Mucosa of rectum (tissue), 2 donors: Measurements from ENCODE around the gene JAG2.
A peak's percentile ranks its signal among the peaks of the same experiment; 100 is the strongest.

ENCODE experiments used
- H3K27ac ChIP-seq, 2 donors: one replicate each; pipeline ENCODE4 v1.7.0; 2013; ENCODE audit warnings: inconsistent platforms in 2 of 2, low read depth in 2 of 2, low read length in 2 of 2
- H3K27me3 ChIP-seq, 2 donors: one replicate each; pipeline ENCODE4 v1.7.0; 2013; ENCODE audit warnings: low read length in 2 of 2; ENCODE audit not compliant: control insufficient read depth in 2 of 2, insufficient read depth in 2 of 2
- H3K36me3 ChIP-seq, 2 donors: one replicate each; pipeline ENCODE4 v1.7.0; 2013; ENCODE audit warnings: low read length in 2 of 2; ENCODE audit not compliant: control insufficient read depth in 2 of 2, insufficient read depth in 2 of 2
- H3K4me1 ChIP-seq, 2 donors: one replicate each; pipeline ENCODE4 v1.7.0; 2013; ENCODE audit warnings: low read length in 2 of 2, mild to moderate bottlenecking in 1 of 2; ENCODE audit not compliant: control insufficient read depth in 2 of 2, insufficient read depth in 2 of 2
- H3K4me3 ChIP-seq, 2 donors: one replicate each; pipeline ENCODE4 v1.7.0; 2013; ENCODE audit warnings: low read length in 2 of 2
- H3K9ac ChIP-seq, 2 donors: one replicate each; pipeline ENCODE4 v1.7.0; 2013; ENCODE audit warnings: low read length in 2 of 2, low read depth in 1 of 2, mild to moderate bottlenecking in 1 of 2
- H3K9me3 ChIP-seq, 2 donors: one replicate each; pipeline ENCODE4 v1.7.0; 2013; ENCODE audit warnings: low read length in 2 of 2; ENCODE audit not compliant: control insufficient read depth in 2 of 2
- donor health status: healthy.
- donor health status: Normal muscosa, but diverticular disease.

JAG2 gene

DNA sequence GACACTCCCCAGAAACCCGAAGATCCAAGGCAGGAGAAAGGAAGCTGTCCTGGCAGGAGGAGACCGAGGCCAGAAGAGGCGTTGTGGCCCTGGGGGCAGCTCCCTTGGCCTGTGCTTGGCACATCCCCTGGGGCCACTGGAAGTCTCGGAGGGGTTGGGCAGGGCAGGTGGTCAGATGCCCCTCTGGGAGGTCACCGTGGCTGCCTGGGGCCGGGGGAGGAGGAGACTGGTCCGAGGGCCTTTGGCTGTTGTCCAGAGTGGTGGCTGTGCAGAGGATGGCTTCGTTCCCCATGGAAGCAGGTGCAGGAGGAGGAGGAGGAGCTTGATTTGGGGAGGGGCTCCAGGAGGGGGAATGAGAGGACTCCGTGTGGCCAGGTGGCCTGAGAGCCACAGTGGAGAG lies 15.9 kb upstream of the JAG2 start:
- H3K27ac ChIP-seq: no peak overlapping the region
- peaks cover 8 to 9% of the 10 kb centered on the region in 2 donors for H3K4me1 ChIP-seq
- no peaks in the 10 kb centered on the region for H3K36me3 ChIP-seq
- no peak overlapping the region for H3K4me3 ChIP-seq
- no peaks in the 10 kb centered on the region for H3K9me3 ChIP-seq
- peaks cover 0 to 2% of the 10 kb centered on the region in 2 donors for H3K27me3 ChIP-seq
- no peak overlapping the region for H3K9ac ChIP-seq

DNA sequence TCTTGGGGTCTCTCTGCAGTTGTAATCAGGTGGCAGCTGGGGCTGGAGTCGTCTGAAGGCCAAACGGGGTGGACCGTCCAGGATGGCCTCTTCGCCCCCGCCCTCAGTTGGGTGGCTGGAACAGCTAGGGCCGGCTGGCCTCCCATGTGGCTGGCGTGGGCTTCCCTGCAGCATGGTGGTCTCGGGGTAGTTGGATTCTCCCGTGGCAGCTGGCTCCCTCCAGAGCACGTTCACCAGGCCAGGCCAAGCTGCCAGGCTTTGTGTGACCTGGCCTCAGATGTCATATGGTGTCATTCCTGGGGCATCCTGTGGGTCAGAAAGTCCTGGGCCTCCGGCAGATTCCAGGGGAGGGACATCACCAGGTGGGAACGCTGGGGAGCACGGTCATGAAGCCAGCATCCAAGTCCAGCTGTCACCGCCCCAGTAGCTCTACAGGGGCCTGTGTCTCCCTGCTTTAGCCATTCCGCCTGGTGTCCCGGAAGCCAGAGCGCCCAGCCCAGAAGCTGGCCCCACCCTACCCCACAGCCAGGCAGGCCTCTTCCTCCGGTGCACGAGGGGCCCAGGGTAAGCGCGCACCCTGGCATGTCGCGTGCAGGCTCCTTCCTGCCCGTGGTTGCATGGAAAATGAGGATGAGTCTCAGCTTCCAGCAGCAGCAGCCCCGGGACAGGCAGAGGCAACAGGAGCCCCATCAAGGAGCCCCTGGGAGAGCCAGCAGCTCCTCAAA lies 13.9 kb upstream of the JAG2 start:
- no peak overlapping the region for H3K4me3 ChIP-seq
- H3K9ac ChIP-seq: no peak overlapping the region
- no peaks in the 10 kb centered on the region for H3K9me3 ChIP-seq
- no peaks in the 10 kb centered on the region for H3K36me3 ChIP-seq
- H3K4me1 ChIP-seq: peaks cover 8 to 9% of the 10 kb centered on the region in 2 donors
- H3K27me3 ChIP-seq: no peaks in the 10 kb centered on the region
- no peak overlapping the region for H3K27ac ChIP-seq

DNA sequence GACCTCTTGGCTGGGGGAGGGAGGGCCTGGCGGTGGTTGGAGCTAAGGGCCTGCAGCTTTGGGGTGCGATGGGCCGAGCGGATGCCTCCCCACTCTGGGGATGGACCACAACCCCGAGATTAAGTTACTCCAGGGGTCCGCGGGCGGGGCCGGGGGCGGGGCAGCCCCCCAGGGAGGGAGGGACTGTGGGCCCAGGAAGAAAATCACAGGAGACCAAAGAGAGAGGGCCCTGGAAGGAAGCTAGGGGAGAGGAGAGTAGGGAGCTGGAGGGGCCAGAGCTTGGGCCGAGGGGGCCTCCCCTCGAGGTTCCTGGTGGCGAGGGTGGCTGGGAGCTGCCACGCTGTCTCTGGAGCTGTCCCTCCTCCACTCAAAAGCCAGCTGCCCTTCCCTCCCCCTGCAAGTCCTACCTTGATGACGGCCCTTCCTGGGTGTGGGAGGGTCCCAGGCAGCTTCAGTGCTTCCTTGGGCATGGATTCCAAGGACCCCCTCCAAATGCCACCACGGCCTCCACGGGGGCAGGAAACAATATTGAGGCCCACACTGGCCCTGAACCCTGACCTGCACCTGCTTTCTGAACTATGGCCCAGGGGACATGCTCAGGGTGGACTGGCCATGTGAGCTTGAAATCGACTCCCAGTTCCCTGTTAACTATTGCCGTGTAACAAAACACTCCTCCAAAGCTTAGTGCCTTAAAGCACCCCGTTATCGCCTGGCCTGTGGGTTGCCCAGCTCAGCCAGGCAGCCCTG lies 13.1 kb upstream of the JAG2 start:
- Histone ChIP-seq H3K27ac (no peak overlapping the region), H3K9me3 (no peaks in the 10 kb centered on the region), H3K36me3 (no peaks in the 10 kb centered on the region), H3K4me1 (peaks cover 8 to 9% of the 10 kb centered on the region in 2 donors), H3K4me3 (peak overlapping the region in 1 of 2 donors; percentile 26), H3K9ac (no peak overlapping the region), H3K27me3 (no peaks in the 10 kb centered on the region)

DNA sequence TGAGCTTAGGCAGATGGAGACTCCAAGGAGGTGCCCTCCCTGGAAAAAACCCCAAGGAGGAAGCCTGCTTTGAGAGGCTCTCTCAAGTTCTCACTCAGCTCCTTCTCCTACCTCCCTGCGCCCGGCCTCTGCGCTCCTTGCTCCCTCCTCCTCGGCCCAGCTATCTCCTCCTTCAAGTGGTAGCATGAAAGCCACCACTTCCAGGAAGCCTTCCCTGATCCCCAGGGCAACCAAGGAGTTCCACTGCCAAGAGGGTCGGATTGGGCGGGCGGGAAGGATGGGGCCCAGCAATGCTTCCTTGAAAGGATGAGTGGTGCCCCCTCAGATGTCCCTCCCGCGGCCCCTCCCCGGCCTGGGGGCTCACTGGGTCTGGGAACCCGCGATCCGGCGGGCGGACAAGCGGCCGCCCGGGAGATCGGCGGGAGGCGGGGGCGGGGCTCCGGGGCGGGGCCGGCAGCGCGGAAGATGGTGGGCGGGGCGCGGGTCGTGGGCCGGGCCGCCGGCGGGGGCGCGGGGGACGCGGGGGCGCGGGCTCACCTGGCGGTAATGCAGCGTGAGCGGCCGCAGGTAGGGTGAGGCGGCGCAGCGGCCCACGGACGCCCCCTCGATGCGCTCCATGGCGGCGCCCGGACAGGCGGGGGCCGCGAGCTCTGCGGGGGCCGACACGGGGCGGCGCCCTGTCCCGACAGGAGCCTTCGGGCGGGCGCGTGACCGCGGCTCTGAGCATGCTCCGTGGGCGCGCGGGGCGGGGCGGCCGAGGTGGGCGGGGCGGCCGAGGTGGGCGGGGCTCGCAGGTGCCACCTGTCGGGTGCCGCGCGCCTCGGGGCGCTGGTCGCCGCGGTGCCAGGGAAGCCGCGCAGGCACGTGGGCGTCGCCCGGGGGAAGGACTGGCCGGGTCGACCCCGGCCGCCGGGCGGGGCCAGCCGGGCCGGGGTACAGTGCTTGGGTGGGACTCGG lies 12.3 kb upstream of the JAG2 start, which contains the start of gene NUDT14:
Gene NUDT14 (minus strand): TSS at position 721 of the 957 bp plus-strand sequence. CDS start 103 bp downstream, at position 618.
- no peaks in the 10 kb centered on the region for H3K9me3 ChIP-seq
- H3K9ac ChIP-seq: peak within 1 kb of the TSS in 1 of 2 donors; percentile 47
- H3K27ac ChIP-seq: peak within 1 kb of the TSS; percentile 32 to 52
- no peaks in the 10 kb centered on the region for H3K27me3 ChIP-seq
- H3K36me3 ChIP-seq: no peaks in the 10 kb centered on the region
- H3K4me3 ChIP-seq: peak within 1 kb of the TSS; percentile 34 to 70
- peaks cover 8 to 9% of the 10 kb centered on the region in 2 donors for H3K4me1 ChIP-seq

DNA sequence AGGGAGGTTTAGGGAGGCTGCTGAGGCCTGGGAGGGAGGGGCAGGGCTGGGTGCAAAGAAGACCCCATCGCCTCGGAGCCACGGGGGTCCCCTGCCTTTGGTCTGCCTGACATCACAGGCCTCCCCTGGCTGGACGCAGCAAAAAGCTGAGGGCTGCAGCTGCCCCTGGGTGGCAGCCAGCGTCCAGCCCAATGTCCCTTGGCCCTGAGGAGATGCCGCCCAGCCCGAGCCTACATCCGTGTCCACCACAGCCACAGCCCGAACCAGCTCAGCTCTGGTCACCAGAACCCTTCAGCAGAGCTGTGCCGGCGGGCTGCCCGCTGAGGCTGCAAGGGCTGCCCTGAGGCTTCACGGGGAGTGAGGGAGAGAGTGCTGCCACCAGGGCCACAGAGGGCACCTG lies 10.6 kb upstream of the JAG2 start:
- no peaks in the 10 kb centered on the region for H3K27me3 ChIP-seq
- H3K9me3 ChIP-seq: no peaks in the 10 kb centered on the region
- H3K9ac ChIP-seq: no peak overlapping the region

DNA sequence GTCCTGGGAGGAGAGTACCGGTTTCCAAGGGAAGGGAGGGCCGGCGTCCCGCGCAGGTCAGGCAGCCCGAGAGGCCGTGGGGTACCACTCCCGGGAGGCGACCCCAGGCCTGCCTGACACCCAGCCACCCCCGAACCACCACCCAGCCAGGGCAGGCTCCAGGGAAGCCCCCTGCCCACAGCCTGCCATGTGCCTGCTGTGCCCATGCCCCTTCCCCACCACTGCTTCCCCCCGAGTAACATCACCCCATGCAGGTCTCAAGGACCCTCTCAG lies 10.2 kb upstream of the JAG2 start:
- no peak overlapping the region for H3K9ac ChIP-seq
- no peaks in the 10 kb centered on the region for H3K9me3 ChIP-seq
- H3K36me3 ChIP-seq: no peaks in the 10 kb centered on the region

More for the DNA sequence above, 10.6 kb upstream of the JAG2 start:
- Histone ChIP-seq H3K4me1 (peaks cover 8 to 14% of the 10 kb centered on the region in 2 donors), H3K36me3 (no peaks in the 10 kb centered on the region), H3K4me3 (no peak overlapping the region), H3K27ac (no peak overlapping the region)

DNA sequence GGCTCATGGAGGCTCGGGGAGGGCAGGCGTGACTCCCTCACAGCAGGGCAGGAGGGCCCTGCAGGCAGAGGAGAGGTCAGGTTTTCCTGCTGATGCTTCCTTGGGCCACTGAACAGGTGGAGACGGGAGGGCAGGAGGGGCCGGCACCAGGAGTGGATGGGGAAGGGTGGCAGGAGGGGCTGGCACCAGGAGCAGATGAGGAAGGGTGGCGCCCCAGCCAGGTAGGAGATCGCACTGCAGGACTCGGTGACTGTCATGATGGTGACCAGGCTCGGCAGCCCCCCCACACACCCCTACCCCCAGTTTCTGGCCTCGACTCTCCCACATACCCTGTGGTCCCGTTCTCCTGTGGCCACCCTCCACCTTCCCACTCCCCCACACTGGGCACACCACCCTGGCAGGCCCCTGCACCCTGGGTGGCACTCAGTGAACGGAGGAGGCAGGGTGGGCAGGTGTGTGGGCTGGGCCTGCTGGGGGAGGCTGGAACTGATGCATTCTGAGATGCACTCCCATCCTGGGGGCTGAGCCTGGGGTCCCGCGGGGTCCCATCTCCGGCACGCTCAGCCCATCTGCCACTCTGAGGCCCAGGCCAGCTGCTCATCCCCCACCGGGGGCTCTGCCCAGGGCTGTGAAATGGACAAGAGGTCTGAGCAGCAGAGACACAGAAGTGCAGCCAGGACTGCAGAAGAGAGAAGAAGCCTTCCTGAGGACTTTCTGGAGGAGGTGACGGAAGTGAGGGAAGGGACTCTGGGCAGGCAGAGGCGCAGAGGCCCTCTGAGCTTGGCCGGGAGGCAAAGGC lies 9.7 kb upstream of the JAG2 start:
- Histone ChIP-seq H3K27ac (no peak overlapping the region), H3K9ac (no peak overlapping the region), H3K9me3 (no peaks in the 10 kb centered on the region), H3K27me3 (no peaks in the 10 kb centered on the region), H3K4me1 (peaks cover 8 to 14% of the 10 kb centered on the region in 2 donors), H3K4me3 (no peak overlapping the region), H3K36me3 (no peaks in the 10 kb centered on the region)

More for the DNA sequence above, 10.2 kb upstream of the JAG2 start:
- H3K4me1 ChIP-seq: peaks cover 8 to 14% of the 10 kb centered on the region in 2 donors
- H3K27ac ChIP-seq: no peak overlapping the region
- no peak overlapping the region for H3K4me3 ChIP-seq
- H3K27me3 ChIP-seq: no peaks in the 10 kb centered on the region

DNA sequence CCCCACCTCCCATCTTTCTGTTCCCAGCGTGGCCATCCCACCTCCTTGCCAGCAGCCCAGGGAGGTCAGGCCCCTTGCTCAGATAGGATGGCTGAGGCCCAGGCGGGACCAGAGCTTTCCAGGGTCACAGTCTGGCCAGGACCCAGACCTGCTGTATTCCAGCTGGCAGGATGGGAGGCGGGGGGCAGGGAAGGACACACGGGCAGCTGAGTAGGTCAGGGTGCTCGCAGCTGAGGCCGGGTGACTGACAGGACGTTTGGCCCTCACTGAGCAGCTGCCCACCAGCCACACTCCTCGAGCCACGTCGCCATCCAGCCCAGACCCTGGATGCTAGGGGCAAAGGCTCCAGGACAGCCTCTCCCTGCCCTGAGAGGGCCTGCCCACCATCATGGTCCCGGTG lies 8.5 kb upstream of the JAG2 start:
- Histone ChIP-seq H3K36me3 (no peaks in the 10 kb centered on the region), H3K9ac (no peak overlapping the region), H3K4me1 (peaks cover 8 to 14% of the 10 kb centered on the region in 2 donors), H3K27me3 (no peaks in the 10 kb centered on the region), H3K4me3 (no peak overlapping the region), H3K27ac (no peak overlapping the region), H3K9me3 (no peaks in the 10 kb centered on the region)

DNA sequence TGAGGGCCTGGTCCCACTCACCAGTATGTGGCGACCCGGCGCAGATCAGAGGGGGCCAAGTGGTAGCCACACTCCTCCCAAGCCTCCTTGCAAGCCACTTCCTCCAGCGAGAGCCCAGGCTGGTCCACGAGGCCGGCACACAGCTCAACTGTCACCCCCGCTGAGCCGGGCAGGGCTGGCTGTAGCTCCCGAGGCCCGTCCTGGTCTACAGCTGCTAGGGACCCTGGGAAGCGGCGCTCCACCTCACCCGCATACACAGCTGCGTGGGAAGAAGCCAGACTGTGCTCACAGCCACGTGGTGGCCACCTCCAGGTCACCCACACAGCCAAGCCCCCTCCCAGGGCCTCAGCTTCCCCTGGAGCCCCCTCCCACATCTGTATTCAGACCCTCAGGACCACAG lies 7.9 kb upstream of the JAG2 start:
- Histone ChIP-seq H3K27me3 (no peaks in the 10 kb centered on the region), H3K27ac (no peak overlapping the region), H3K36me3 (no peaks in the 10 kb centered on the region), H3K4me1 (peaks cover 8 to 9% of the 10 kb centered on the region in 2 donors), H3K4me3 (no peak overlapping the region), H3K9ac (no peak overlapping the region), H3K9me3 (no peaks in the 10 kb centered on the region)
